K562 (cell line): ENCODE results near the gene DSTYK. TPM values are rescaled to one million over a fixed set of nuclear protein-coding genes. Genes with fewer than 3 reads are reported as not detected.

ENCODE experiments used
- ATAC-seq: fragments of 200-7000 bp; cut with Tn5 transposase; 3 replicates; pipeline ENCODE4 v1.9.1; 2020; ENCODE audit warnings: moderate library complexity
- BruUV-seq: library from RNA; stranded (reverse); fragments of 400-500 nt; replicated peaks from 2 replicates; lab custom pipeline; 2021; lab: Mats Ljungman, UMichigan
- CTCF ChIA-PET: fragments of 300-600 bp; formaldehyde crosslinking; extraction: SDS; loops from one replicate; lab custom pipeline; 2021; ENCODE audit warnings: low intra/inter-chr PET ratio; lab: Yijun Ruan, JAX
- POLR2A ChIA-PET: fragments of 300-600, 350-650 bp; sonication (Branson Sonifier 250); formaldehyde crosslinking; extraction: SDS; loops from one replicate; lab custom pipeline; 2021; ENCODE audit warnings: antibody characterized with exemption, inconsistent platforms; lab: Yijun Ruan, JAX
- DNase-seq, 4 experiments: peaks; one replicate each; pipeline versions ENCODE4 v3.0.0 to v3.0.0-alpha.2; 2011 to 2018; ENCODE audit warnings: low spot score in 3 of 4, mixed read lengths in 3 of 4; ENCODE audit errors: extremely low read depth in 1 of 4
- FAIRE-seq: peaks from 2 replicates; lab custom pipeline; 2011; peaks lifted over from hg19 to GRCh38; lab: Jason Lieb, UNC
- H2AFZ ChIP-seq: 2 replicates; pipeline ENCODE4 v1.6.0; 2011; ENCODE audit warnings: low read depth, low read length, control low read depth, inconsistent platforms
- H3K27ac ChIP-seq: fragments of 200-600 bp; 3 replicates; pipeline ENCODE4 v1.8.0; 2011; ENCODE audit warnings: low read depth, mild to moderate bottlenecking, control low read depth, inconsistent platforms, low read length, moderate library complexity, mixed read lengths; ENCODE audit errors: extremely low read depth
- H3K27me3 ChIP-seq, 2 experiments: fragments of 300-600 bp in 1 of 2; 2 replicates in 1 of 2; 3 replicates in 1 of 2; pipeline versions ENCODE4 v1.6.0 to v1.8.0; 2011; ENCODE audit warnings: inconsistent platforms in 2 of 2, low read length in 2 of 2, mild to moderate bottlenecking in 1 of 2, mixed read lengths in 1 of 2, moderate library complexity in 1 of 2; ENCODE audit not compliant: control insufficient read depth in 2 of 2, insufficient read depth in 2 of 2
- H3K36me3 ChIP-seq: fragments of 300-600 bp; 3 replicates; pipeline ENCODE4 v1.8.0; 2011; ENCODE audit warnings: mild to moderate bottlenecking, low read length, inconsistent platforms; ENCODE audit not compliant: control insufficient read depth, insufficient read depth
- H3K4me1 ChIP-seq, 2 experiments: fragments of 200-600 bp in 1 of 2; replicated peaks in 1 of 2; 2 replicates in 1 of 2; 3 replicates in 1 of 2; pipeline versions ENCODE4 v1.5.1 to v1.8.0; 2011; ENCODE audit warnings: inconsistent platforms in 2 of 2, low read length in 2 of 2, mild to moderate bottlenecking in 1 of 2, mixed read lengths in 1 of 2, moderate library complexity in 1 of 2; ENCODE audit not compliant: control insufficient read depth in 2 of 2, insufficient read depth in 2 of 2
- H3K4me2 ChIP-seq: 2 replicates; pipeline ENCODE4 v1.6.1; 2011; ENCODE audit warnings: low read length, control low read depth, inconsistent platforms, mixed read lengths; ENCODE audit not compliant: insufficient read depth
- H3K4me3 ChIP-seq: fragments of 200-600 bp; sonication (generic), shearing (Covaris generic); 2 replicates; pipeline ENCODE4 v1.5.1; 2016; ENCODE audit warnings: control low read depth, inconsistent platforms
- H3K79me2 ChIP-seq: fragments of 200-600 bp; 3 replicates; pipeline ENCODE4 v1.8.0; 2011; ENCODE audit warnings: low read length, inconsistent platforms; ENCODE audit not compliant: control insufficient read depth, insufficient read depth
- H3K9ac ChIP-seq, 2 experiments: 2 replicates each; pipeline versions ENCODE4 v1.6.0 to v1.6.1; 2011; ENCODE audit warnings: low read depth in 2 of 2, low read length in 2 of 2, control low read depth in 1 of 2, inconsistent platforms in 1 of 2, mild to moderate bottlenecking in 1 of 2, mixed read lengths in 1 of 2; ENCODE audit not compliant: insufficient read depth in 1 of 2
- H3K9me1 ChIP-seq: one replicate; pipeline ENCODE4 v1.6.0; 2011; ENCODE audit warnings: inconsistent platforms, mild to moderate bottlenecking, low read length, moderate library complexity; ENCODE audit not compliant: control insufficient read depth, insufficient read depth
- H3K9me3 ChIP-seq: replicated peaks from 2 replicates; pipeline ENCODE4 v1.5.1; 2011; ENCODE audit warnings: low read depth, low read length, inconsistent platforms; ENCODE audit not compliant: control insufficient read depth, insufficient read depth
- H4K20me1 ChIP-seq: replicated peaks from 2 replicates; pipeline ENCODE4 v1.6.1; 2011; ENCODE audit warnings: low read length, inconsistent platforms, mixed read lengths; ENCODE audit not compliant: control insufficient read depth, insufficient read depth
- ELK1 ChIP-seq: sonication (generic); formaldehyde crosslinking; IDR thresholded peaks from 2 replicates; pipeline ENCODE4 v1.8.1; 2022; ENCODE audit warnings: missing genetic modification reagents
- EWSR1 ChIP-seq: fragments of 450-650 bp; IDR thresholded peaks from 2 replicates; pipeline ENCODE4 v1.6.1; 2018; ENCODE audit warnings: borderline replicate concordance, mild to moderate bottlenecking, low read depth, moderate library complexity; ENCODE audit not compliant: partially characterized antibody
- HNRNPLL ChIP-seq: fragments of 200-400 bp; formaldehyde crosslinking; IDR thresholded peaks from 2 replicates; pipeline ENCODE4 v1.6.1; 2017; ENCODE audit warnings: low read length, low read depth, mild to moderate bottlenecking; ENCODE audit not compliant: poor library complexity, severe bottlenecking
- KLF13 ChIP-seq: fragments of 450-650 bp; IDR thresholded peaks from 2 replicates; pipeline ENCODE4 v1.6.1; 2016; ENCODE audit warnings: missing genetic modification characterization, low read depth, mild to moderate bottlenecking, missing compliant biosample characterization, moderate library complexity, borderline replicate concordance
- NFIC ChIP-seq: fragments of 450-650 bp; IDR thresholded peaks from 2 replicates; pipeline ENCODE4 v1.6.1; 2017; ENCODE audit warnings: mild to moderate bottlenecking, inconsistent platforms
- POLR2AphosphoS5 ChIP-seq: IDR thresholded peaks from 2 replicates; pipeline ENCODE4 v1.6.1; 2011; ENCODE audit warnings: mild to moderate bottlenecking, low read depth, low read length, moderate library complexity; ENCODE audit not compliant: control insufficient read depth, insufficient read depth
- in situ Hi-C: fragments of 300-500 bp; cut with MboI; formaldehyde crosslinking; loops from 4 replicates; pipeline ENCODE4 v1.15.0; 2018; ENCODE audit warnings: inconsistent platforms, mixed read lengths
- intact Hi-C: fragments of 100-400 bp; cut with micrococcal nuclease; formaldehyde crosslinking; loops from 2 replicates; pipeline ENCODE4 v1.14.2; 2022
- polyA plus RNA-seq, 8 experiments: library from polyadenylated mRNA; depleted of rRNA in 4 of 8; stranded (reverse) in 5 of 8; unstranded in 3 of 8; fragments of >200 nt; fragmentation: Nextera tagmentation in 2 of 8; fragmentation: Illumina TruSeq in 1 of 8; extraction: Ambion mirVana in 2 of 8; extraction: Trizol in 1 of 8; gene quantifications; 2 replicates each; pipeline versions ENCODE4 v1.2.1 to v1.2.3, GENCODE V29; 2011 to 2014; ENCODE audit warnings: inconsistent platforms in 1 of 8, missing spikeins in 1 of 8
- total RNA-seq, 7 experiments: library from RNA; depleted of rRNA in 6 of 7; stranded (reverse); fragments of >200 nt in 6 of 7; fragmentation: Illumina TruSeq in 2 of 7; extraction: Trizol in 2 of 7; gene quantifications; 2 replicates each; pipeline versions ENCODE4 v1.2.1 to v1.2.3, GENCODE V29; 2011 to 2021; ENCODE audit warnings: low replicate concordance in 1 of 7

The DSTYK gene
- total and polyA plus RNA-seq, 9 of the 15 experiments (the other 6 are each of a cell fraction or from before 2014, with no cell fraction given), result 4.2 to 7.1 (median 6.2) TPM

DNA sequence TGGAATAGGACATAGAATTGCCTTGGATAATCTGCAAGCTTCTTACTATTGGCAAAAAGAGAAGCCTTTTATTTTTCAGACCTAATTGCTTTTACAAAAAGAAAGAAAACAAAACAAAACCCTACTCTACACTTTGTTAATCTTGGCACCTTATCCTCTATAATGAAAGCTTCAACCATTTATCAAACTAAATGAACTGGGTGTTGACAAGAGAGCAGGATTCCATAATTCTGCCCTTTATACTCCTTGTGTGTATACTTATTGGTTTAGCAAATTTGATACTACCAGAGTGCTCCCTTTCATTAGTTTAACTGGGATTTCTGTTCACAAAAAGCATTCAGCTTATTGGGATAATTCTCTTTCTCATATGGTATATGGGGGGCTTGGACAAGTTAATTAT lies 13.2 kb upstream of the DSTYK start:
- H3K4me1 ChIP-seq, result peaks cover 15 to 20% of the 10 kb centered on the region in 2 experiments
- intact Hi-C loops, result no loop called here
- peaks cover 3 to 13% of the 10 kb centered on the region in 2 experiments; a peak in 4 of 5 replicates for H3K27me3 ChIP-seq
- no peaks in the 10 kb centered on the region for H3K9me3 ChIP-seq
- CTCF ChIA-PET, result interaction anchor here (0.6 kb wide), 1 partner anchor 362 kb away, joined by 3 read pairs; no protein-coding TSS in a partner anchor
- H2AFZ ChIP-seq, result no peak overlapping the region
- TF ChIP-seq ELK1 (CRISPR knock-in tag) (no peak), EWSR1 (no peak), POLR2AphosphoS5 (no peak), HNRNPLL (no peak), NFIC (no peak), KLF13 (tag) (no peak)
- H4K20me1 ChIP-seq, result no peaks in the 10 kb centered on the region
- BruUV-seq, result no TSS peak
- no peak overlapping the region for H3K27ac ChIP-seq
- ATAC-seq (no peak), DNase-seq (no peak), FAIRE-seq (no peak)
- H3K4me2 ChIP-seq, result no peak overlapping the region
- H3K9me1 ChIP-seq, result no peaks in the 10 kb centered on the region
- POLR2A ChIA-PET, result interaction anchor here (0.6 to 0.8 kb wide), 2 partner anchors 11 to 19 kb away, joined by 3 read pairs; no protein-coding TSS in a partner anchor
- no peak overlapping the region for H3K9ac ChIP-seq
- in situ Hi-C loops, result no loop called here
- H3K79me2 ChIP-seq, result no peaks in the 10 kb centered on the region
- H3K36me3 ChIP-seq, result no peaks in the 10 kb centered on the region
- H3K4me3 ChIP-seq, result no peak overlapping the region
